H9 (cell line): Measurements from ENCODE around the gene RAP1GAP2. TPM values are rescaled to one million over a fixed set of nuclear protein-coding genes. Genes with fewer than 3 reads are reported as not detected.

ENCODE experiments used
- DNase-seq: peaks from one replicate; pipeline ENCODE4 v3.0.0-alpha.2; 2017
- H2AFZ ChIP-seq: one replicate; pipeline ENCODE4 v1.6.1; 2013; ENCODE audit warnings: mild to moderate bottlenecking, low read length, control low read depth, moderate library complexity
- H2AK5ac ChIP-seq: 2 replicates; pipeline ENCODE4 v1.6.1; 2013; ENCODE audit warnings: low read length, control low read depth, mixed read lengths; ENCODE audit not compliant: insufficient read length
- H2BK120ac ChIP-seq: one replicate; pipeline ENCODE4 v1.6.1; 2013; ENCODE audit warnings: low read depth, mild to moderate bottlenecking, low read length, control low read depth, inconsistent platforms; ENCODE audit not compliant: poor library complexity, severe bottlenecking
- H2BK12ac ChIP-seq: 2 replicates; pipeline ENCODE4 v1.6.1; 2013; ENCODE audit warnings: low read length, control low read depth, mixed read lengths, low read depth; ENCODE audit not compliant: insufficient read length
- H2BK15ac ChIP-seq: 2 replicates; pipeline ENCODE4 v1.6.1; 2013; ENCODE audit warnings: low read depth, low read length, control low read depth
- H2BK20ac ChIP-seq: one replicate; pipeline ENCODE4 v1.6.1; 2013; ENCODE audit warnings: low read depth, mild to moderate bottlenecking, low read length, control low read depth, inconsistent platforms; ENCODE audit not compliant: poor library complexity, severe bottlenecking
- H2BK5ac ChIP-seq: 2 replicates; pipeline ENCODE4 v1.6.1; 2013; ENCODE audit warnings: low read length, control low read depth, mixed read lengths; ENCODE audit not compliant: insufficient read length
- H3K14ac ChIP-seq: 2 replicates; pipeline ENCODE4 v1.6.1; 2013; ENCODE audit warnings: low read length, control low read depth; ENCODE audit not compliant: insufficient read depth
- H3K18ac ChIP-seq: 2 replicates; pipeline ENCODE4 v1.6.1; 2013; ENCODE audit warnings: low read depth, mild to moderate bottlenecking, mixed read lengths, low read length, control low read depth; ENCODE audit not compliant: insufficient read length
- H3K23ac ChIP-seq: 2 replicates; pipeline ENCODE4 v1.6.1; 2013; ENCODE audit warnings: low read length, control low read depth, mixed read lengths, low read depth; ENCODE audit not compliant: insufficient read length
- H3K23me2 ChIP-seq: 2 replicates; pipeline ENCODE4 v1.6.1; 2013; ENCODE audit warnings: low read depth, mild to moderate bottlenecking, mixed read lengths, low read length, control low read depth; ENCODE audit not compliant: insufficient read length, poor library complexity, severe bottlenecking
- H3K27ac ChIP-seq: 2 replicates; pipeline ENCODE4 v1.5.1; 2013; ENCODE audit warnings: low read length, control low read depth, mixed read lengths, low read depth; ENCODE audit not compliant: insufficient read length
- H3K27me3 ChIP-seq: 2 replicates; pipeline ENCODE4 v1.6.1; 2013; ENCODE audit warnings: low read length, control low read depth, inconsistent platforms; ENCODE audit not compliant: insufficient read depth
- H3K4ac ChIP-seq: 2 replicates; pipeline ENCODE4 v1.6.1; 2013; ENCODE audit warnings: low read depth, mild to moderate bottlenecking, control low read depth, inconsistent platforms, low read length, moderate library complexity
- H3K4me1 ChIP-seq: 2 replicates; pipeline ENCODE4 v1.6.1; 2013; ENCODE audit warnings: low read length, control low read depth, inconsistent platforms; ENCODE audit not compliant: insufficient read depth
- H3K4me2 ChIP-seq: 2 replicates; pipeline ENCODE4 v1.6.1; 2013; ENCODE audit warnings: low read length, control low read depth, mixed read lengths; ENCODE audit not compliant: insufficient read length, insufficient read depth
- H3K56ac ChIP-seq: 2 replicates; pipeline ENCODE4 v1.6.1; 2013; ENCODE audit warnings: low read depth, mild to moderate bottlenecking, mixed read lengths, low read length, control low read depth; ENCODE audit not compliant: insufficient read length
- H3K79me1 ChIP-seq: 2 replicates; pipeline ENCODE4 v1.6.1; 2013; ENCODE audit warnings: low read depth, mild to moderate bottlenecking, moderate library complexity, low read length, control low read depth, inconsistent platforms; ENCODE audit not compliant: insufficient read depth, poor library complexity, severe bottlenecking
- H3K79me2 ChIP-seq: 2 replicates; pipeline ENCODE4 v1.6.1; 2013; ENCODE audit warnings: low read length, control low read depth, inconsistent platforms; ENCODE audit not compliant: insufficient read depth
- H3K9ac ChIP-seq: 2 replicates; pipeline ENCODE4 v1.6.1; 2013; ENCODE audit warnings: low read length, control low read depth, mixed read lengths; ENCODE audit not compliant: insufficient read length; ENCODE audit errors: extremely low read depth
- H3K9me3 ChIP-seq: one replicate; pipeline ENCODE4 v1.6.1; 2013; ENCODE audit warnings: low read depth, low read length, inconsistent platforms; ENCODE audit not compliant: control insufficient read depth
- H3T11ph ChIP-seq: one replicate; pipeline ENCODE4 v1.6.1; 2013; ENCODE audit warnings: mild to moderate bottlenecking, low read length, control low read depth, inconsistent platforms
- H4K20me1 ChIP-seq: one replicate; pipeline ENCODE4 v1.6.1; 2013; ENCODE audit not compliant: control insufficient read depth, insufficient read length, insufficient read depth
- H4K5ac ChIP-seq: 2 replicates; pipeline ENCODE4 v1.6.1; 2013; ENCODE audit warnings: low read depth, mild to moderate bottlenecking, mixed read lengths, low read length, control low read depth; ENCODE audit not compliant: insufficient read length
- H4K8ac ChIP-seq: replicated peaks from 2 replicates; pipeline ENCODE4 v1.6.1; 2013; ENCODE audit warnings: low read length, control low read depth, mixed read lengths, low read depth; ENCODE audit not compliant: insufficient read length
- H4K91ac ChIP-seq: 2 replicates; pipeline ENCODE4 v1.6.1; 2013; ENCODE audit warnings: low read depth, mild to moderate bottlenecking, moderate library complexity, mixed read lengths, low read length, control low read depth; ENCODE audit not compliant: insufficient read length
- H3K27ac Mint-ChIP-seq, 3 experiments: 2 replicates in 2 of 3; 3 replicates in 1 of 3; pipeline ENCODE4 v1.8.0; 2020 to 2021; ENCODE audit warnings: mixed read lengths in 3 of 3, mild to moderate bottlenecking in 1 of 3, moderate library complexity in 1 of 3
- H3K27me3 Mint-ChIP-seq: 2 replicates; pipeline ENCODE4 v1.8.0; 2021; ENCODE audit warnings: low read depth, mild to moderate bottlenecking, moderate library complexity, mixed read lengths
- H3K36me3 Mint-ChIP-seq, 3 experiments: 2 replicates in 2 of 3; 3 replicates in 1 of 3; pipeline ENCODE4 v1.8.0; 2020 to 2021; ENCODE audit warnings: low read depth in 3 of 3, mixed read lengths in 3 of 3; ENCODE audit not compliant: insufficient read depth in 1 of 3
- H3K4me1 Mint-ChIP-seq, 2 experiments: 2 replicates each; pipeline ENCODE4 v1.8.0; 2020; ENCODE audit warnings: mixed read lengths in 2 of 2
- H3K4me3 Mint-ChIP-seq, 2 experiments: 2 replicates in 1 of 2; 3 replicates in 1 of 2; pipeline ENCODE4 v1.8.0; 2020 to 2021; ENCODE audit warnings: mild to moderate bottlenecking in 2 of 2, mixed read lengths in 2 of 2, moderate library complexity in 1 of 2
- H3K9me3 Mint-ChIP-seq, 2 experiments: 2 replicates in 1 of 2; 3 replicates in 1 of 2; pipeline ENCODE4 v1.8.0; 2020; ENCODE audit warnings: mild to moderate bottlenecking in 2 of 2, mixed read lengths in 2 of 2, moderate library complexity in 1 of 2
- WGBS: extraction: QIAGEN DNeasy Blood & Tissue Kit; methylation state at CpG from one replicate; pipeline ENCODE4 v1.1.7; 2013; ENCODE audit warnings: missing lambda C conversion rate, low lambda C conversion rate, mixed read lengths; ENCODE audit not compliant: insufficient read length; ENCODE audit errors: extremely low coverage; 5-methylcytosine and 5-hydroxymethylcytosine counted together
- total RNA-seq: library from RNA; stranded (reverse); gene quantifications from 2 replicates; pipeline ENCODE4 v1.2.1, GENCODE V29; 2021
- TF ChIP-seq, protein P1 (sequence below): fragments of 200-600 bp; sonication (generic); conservative IDR thresholded peaks from 3 replicates; pipeline ENCODE4 v1.8.0; 2021; ENCODE audit warnings: antibody characterized with exemption, mild to moderate bottlenecking

The RAP1GAP2 gene
- total RNA-seq, 1 experiment from 2014 or later, result 33.8 TPM

DNA sequence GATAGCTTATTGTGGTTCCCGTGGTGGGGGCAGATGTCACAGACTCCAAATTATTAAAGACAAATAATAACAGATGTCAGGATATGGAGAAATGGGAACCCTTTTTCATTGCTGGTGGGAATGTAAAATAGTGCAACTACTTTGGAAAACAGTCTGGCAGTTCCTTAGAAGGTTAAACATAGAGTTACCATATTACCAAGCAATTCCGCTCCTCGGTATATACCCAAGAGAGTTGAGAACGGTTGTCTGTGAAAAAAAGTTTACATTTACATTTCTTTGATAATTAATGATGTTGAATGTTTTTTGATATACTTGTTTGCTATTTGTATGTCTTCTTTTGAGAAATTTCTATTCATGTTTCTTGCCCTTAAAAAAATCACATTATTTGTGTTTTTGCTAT lies 226.0 kb downstream of the RAP1GAP2 start:
- no peaks in the 10 kb centered on the region for H3K27me3 ChIP-seq
- peaks cover 23 to 29% of the 10 kb centered on the region in 2 experiments for H3K9me3 Mint-ChIP-seq
- H3K4me1 Mint-ChIP-seq, result no peaks in the 10 kb centered on the region
- H2AFZ ChIP-seq, result no peak overlapping the region
- H4K91ac ChIP-seq, result no peak overlapping the region
- no peak overlapping the region for H4K5ac ChIP-seq
- no peaks in the 10 kb centered on the region for H3K4me1 ChIP-seq
- H2BK5ac ChIP-seq, result no peak overlapping the region
- H3K14ac ChIP-seq, result no peak overlapping the region
- no peak overlapping the region for H3K23ac ChIP-seq
- no peak overlapping the region for H2BK15ac ChIP-seq
- no peak overlapping the region for H3K4me3 Mint-ChIP-seq
- no peak overlapping the region for H2BK12ac ChIP-seq
- H3K27ac Mint-ChIP-seq, result no peak overlapping the region
- no peak overlapping the region for H2BK20ac ChIP-seq
- peaks cover 42 to 60% (median 50%) of the 10 kb centered on the region in 3 experiments for H3K36me3 Mint-ChIP-seq
- no peak overlapping the region for H2AK5ac ChIP-seq
- H3K27ac ChIP-seq, result no peak overlapping the region
- H3K79me2 ChIP-seq, result no peaks in the 10 kb centered on the region
- H3T11ph ChIP-seq, result no peak overlapping the region
- H4K8ac ChIP-seq, result no peak overlapping the region
- H3K27me3 Mint-ChIP-seq, result no peaks in the 10 kb centered on the region
- H3K18ac ChIP-seq, result no peak overlapping the region
- no peak overlapping the region for H3K56ac ChIP-seq
- no peak overlapping the region for H3K4me2 ChIP-seq
- no peaks in the 10 kb centered on the region for H3K23me2 ChIP-seq
- TF ChIP-seq, protein P1, sequence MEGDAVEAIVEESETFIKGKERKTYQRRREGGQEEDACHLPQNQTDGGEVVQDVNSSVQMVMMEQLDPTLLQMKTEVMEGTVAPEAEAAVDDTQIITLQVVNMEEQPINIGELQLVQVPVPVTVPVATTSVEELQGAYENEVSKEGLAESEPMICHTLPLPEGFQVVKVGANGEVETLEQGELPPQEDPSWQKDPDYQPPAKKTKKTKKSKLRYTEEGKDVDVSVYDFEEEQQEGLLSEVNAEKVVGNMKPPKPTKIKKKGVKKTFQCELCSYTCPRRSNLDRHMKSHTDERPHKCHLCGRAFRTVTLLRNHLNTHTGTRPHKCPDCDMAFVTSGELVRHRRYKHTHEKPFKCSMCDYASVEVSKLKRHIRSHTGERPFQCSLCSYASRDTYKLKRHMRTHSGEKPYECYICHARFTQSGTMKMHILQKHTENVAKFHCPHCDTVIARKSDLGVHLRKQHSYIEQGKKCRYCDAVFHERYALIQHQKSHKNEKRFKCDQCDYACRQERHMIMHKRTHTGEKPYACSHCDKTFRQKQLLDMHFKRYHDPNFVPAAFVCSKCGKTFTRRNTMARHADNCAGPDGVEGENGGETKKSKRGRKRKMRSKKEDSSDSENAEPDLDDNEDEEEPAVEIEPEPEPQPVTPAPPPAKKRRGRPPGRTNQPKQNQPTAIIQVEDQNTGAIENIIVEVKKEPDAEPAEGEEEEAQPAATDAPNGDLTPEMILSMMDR, result no peak
- H3K4ac ChIP-seq, result no peak overlapping the region
- no peaks in the 10 kb centered on the region for H3K79me1 ChIP-seq
- H3K9me3 ChIP-seq, result no peaks in the 10 kb centered on the region
- no peak for DNase-seq
- no peak overlapping the region for H2BK120ac ChIP-seq
- peaks cover 3% of the 10 kb centered on the region for H4K20me1 ChIP-seq
- no CpG with 5 or more reads among the region's 4 CpGs for whole genome bisulfite sequencing
- H3K9ac ChIP-seq, result no peak overlapping the region
